ENCODE results near the gene GAS6. TPM values are rescaled to one million over a fixed set of nuclear protein-coding genes. Genes with fewer than 3 reads are reported as not detected.

The GAS6 gene
- total and polyA plus RNA-seq, 9 of the 15 experiments (the other 6 are each of a cell fraction or from before 2014, with no cell fraction given): 0.14 to 9.7 (median 4.7) TPM; not detected in 1

DNA sequence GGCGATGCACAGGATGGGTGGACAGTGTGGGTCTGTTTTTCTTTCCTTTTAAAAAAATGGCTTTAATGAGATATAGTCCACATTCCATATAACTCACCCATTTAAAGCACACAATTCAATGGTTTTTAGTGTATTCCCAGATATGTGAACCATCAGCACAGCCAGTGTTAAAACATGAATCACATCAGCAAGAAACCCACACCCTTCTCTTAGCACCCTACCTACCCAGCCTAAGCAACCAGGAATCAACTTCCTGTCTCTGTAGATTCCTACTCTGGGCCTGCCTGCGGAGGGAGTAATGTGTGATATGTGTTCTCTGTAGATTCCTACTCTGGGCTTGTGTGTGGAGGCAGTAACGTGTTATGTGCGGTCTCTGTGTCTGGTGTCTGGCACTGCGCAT lies 92.9 kb downstream of the GAS6 start:
- ATAC-seq (no peak), FAIRE-seq (no peak), DNase-seq (ENCODE audit: extremely low read depth in 1 of 4, low spot score in 3 of 4) (no peak)
- peaks cover 17 to 51% of the 10 kb centered on the region in 2 experiments for H3K27me3 ChIP-seq (ENCODE audit: control insufficient read depth in 2 of 2, insufficient read depth in 2 of 2, low read length in 2 of 2)
- H3K79me2 ChIP-seq (ENCODE audit: control insufficient read depth, insufficient read depth, low read length): no peaks in the 10 kb centered on the region
- in situ Hi-C loops (cut with MboI) (no loop called here), intact Hi-C loops (cut with micrococcal nuclease) (no loop called here)
- H3K4me1 ChIP-seq (replicated peaks in 1 of 2; ENCODE audit: control insufficient read depth in 2 of 2, insufficient read depth in 2 of 2, low read length in 2 of 2): peaks cover 0 to 3% of the 10 kb centered on the region in 2 experiments; a peak in 2 of 5 replicates
- no peaks in the 10 kb centered on the region; the same call in 1 of the 2 replicates for H3K9me3 ChIP-seq (replicated peaks; ENCODE audit: control insufficient read depth, insufficient read depth, low read depth, low read length)
- H3K36me3 ChIP-seq (ENCODE audit: control insufficient read depth, insufficient read depth, low read length): no peaks in the 10 kb centered on the region
- no peak overlapping the region for H3K9ac ChIP-seq (ENCODE audit: insufficient read depth in 1 of 2, low read depth in 2 of 2, low read length in 2 of 2)
- no peak overlapping the region for H3K4me3 ChIP-seq
- ChIA-PET CTCF (ENCODE audit: low intra/inter-chr PET ratio) (no interaction called here), POLR2A (no interaction called here)
- H2AFZ ChIP-seq (ENCODE audit: low read depth, low read length): no peak overlapping the region
- H4K20me1 ChIP-seq (replicated peaks; ENCODE audit: control insufficient read depth, insufficient read depth, low read length): 0 out of 2 replicates have a peak, but pooled peaks cover 5% of the 10 kb centered on the region
- no peaks in the 10 kb centered on the region for H3K9me1 ChIP-seq (ENCODE audit: control insufficient read depth, insufficient read depth, low read length)
- H3K27ac ChIP-seq (ENCODE audit: extremely low read depth, low read depth, low read length): no peak overlapping the region
- BruUV-seq (replicated peaks): no TSS peak
- H3K4me2 ChIP-seq (ENCODE audit: insufficient read depth, low read length): no peak overlapping the region
- 9% methylated on average over 5 of the region's 5 CpGs for WGBS (ENCODE audit: insufficient coverage, low coverage, missing lambda C conversion rate)
- no peak for TF ChIP-seq KLF16 (IDR thresholded peaks at IDR 0.05)
- TF ChIP-seq TSHZ1 (CRISPR knock-in tag; IDR thresholded peaks at IDR 0.05): no peak
- no peak for TF ChIP-seq ZNF57 (CRISPR knock-in tag; IDR thresholded peaks at IDR 0.05)
- TF ChIP-seq ELF2 (CRISPR knock-in tag; IDR thresholded peaks at IDR 0.05): no peak
- TF ChIP-seq OTX1 (CRISPR knock-in tag; IDR thresholded peaks at IDR 0.05): no peak
- no peak for TF ChIP-seq ARID1B (IDR thresholded peaks at IDR 0.05)
- no peak for TF ChIP-seq SRSF3 (IDR thresholded peaks at IDR 0.05; ENCODE audit: insufficient read depth, low read length)
- no peak for TF ChIP-seq TCF7L2 (IDR thresholded peaks at IDR 0.05; ENCODE audit: low read depth, low read length)
- no peak for TF ChIP-seq ZNF184 (CRISPR knock-in tag; IDR thresholded peaks at IDR 0.05)
- TF ChIP-seq KDM1A (IDR thresholded peaks at IDR 0.05): no peak
- no peak for TF ChIP-seq ZBTB8A (IDR thresholded peaks at IDR 0.05; ENCODE audit: partially characterized antibody)
- no peak for TF ChIP-seq ZNF217 (CRISPR knock-in tag; IDR thresholded peaks at IDR 0.05)
- TF ChIP-seq ATF7 (IDR thresholded peaks at IDR 0.05): no peak
- TF ChIP-seq PTRF (tag; IDR thresholded peaks at IDR 0.05): no peak
- TF ChIP-seq BCLAF1 (IDR thresholded peaks at IDR 0.05; ENCODE audit: borderline replicate concordance in 1 of 2, control insufficient read depth in 1 of 2, low read depth in 2 of 2, low read length in 1 of 2): no peak

Measured in K562 (cell line).